ENCODE measurements around the gene C15orf39. TPM values are rescaled to one million over a fixed set of nuclear protein-coding genes. Genes with fewer than 3 reads are reported as not detected.

The C15orf39 gene
- total and polyA plus RNA-seq, 2 of the 13 experiments (the other 11 are each of a cell fraction or from before 2014, with no cell fraction given), result 6.2 to 13.5 TPM

GRCh38 chr15:75203908-75204263 lies 2.2 kb downstream of the C15orf39 start (continued):
- 0 out of 2 replicates have a peak, but pooled peaks have one; percentile 37 for TF ChIP-seq SRY (CRISPR knock-in tag; IDR thresholded peaks at IDR 0.05)

DNA sequence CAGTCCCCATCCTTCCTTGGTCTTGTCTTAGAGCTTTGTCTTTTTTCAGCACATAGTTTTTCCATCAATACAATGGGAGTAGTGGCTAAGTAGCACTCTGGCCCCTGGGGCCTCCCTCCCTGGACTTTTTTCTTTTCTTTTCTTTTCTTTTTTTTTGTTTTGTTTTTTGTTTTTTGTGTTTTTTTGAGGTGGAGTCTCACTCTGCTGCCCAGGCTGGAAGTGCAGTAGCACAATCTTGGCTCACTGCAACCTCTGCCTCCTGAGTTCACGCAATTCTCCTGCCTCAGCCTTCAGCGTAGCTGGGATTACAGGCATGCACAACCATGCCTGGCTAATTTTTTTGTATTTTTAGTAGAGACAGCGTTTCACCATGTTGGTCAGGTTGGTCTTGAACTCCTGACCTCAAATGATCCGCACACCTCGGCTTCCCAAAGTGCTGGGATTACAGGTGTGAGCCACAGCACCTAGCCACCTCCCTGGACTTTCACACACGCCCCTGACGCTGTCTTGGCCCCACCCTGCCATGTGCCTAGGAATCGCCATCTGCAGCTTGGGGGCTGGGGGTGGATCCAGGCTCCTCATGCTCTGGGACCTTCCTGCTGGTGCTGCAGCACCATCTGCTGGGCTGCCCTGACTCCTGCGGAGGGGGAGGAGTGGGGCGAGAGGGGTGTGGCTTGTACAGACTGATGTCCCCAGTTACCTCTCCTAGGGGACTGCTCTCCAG lies 2.8 kb downstream of the C15orf39 start:
- DNase-seq (ENCODE audit: low spot score) (peak; percentile 82), FAIRE-seq (peak; percentile 85), ATAC-seq (peak; percentile 69)
- Histone ChIP-seq H3K4me1 (ENCODE audit: insufficient read depth, low read length) (peaks cover 61% of the 10 kb centered on the region), H3K79me2 (ENCODE audit: insufficient read depth, low read length) (peaks cover 84% of the 10 kb centered on the region), H3K27ac (ENCODE audit: extremely low read length, insufficient read depth, low read length) (no peak overlapping the region), H3K36me3 (replicated peaks in 1 of 2; ENCODE audit: control insufficient read depth in 1 of 2, insufficient read depth in 2 of 2, low read length in 2 of 2) (peaks cover 28 to 43% of the 10 kb centered on the region in 2 experiments; a peak in 4 of 5 replicates), H3K9me3 (ENCODE audit: low read length) (no peaks in the 10 kb centered on the region), H3K4me3 (replicated peaks in 1 of 3; ENCODE audit: insufficient read depth in 1 of 3, low read depth in 2 of 3, low read length in 3 of 3) (peak overlapping the region; percentile 88 to 98 (median 91)), H3K4me2 (ENCODE audit: low read depth, low read length) (peak overlapping the region; percentile 95), H4K20me1 (ENCODE audit: insufficient read depth, low read length) (peaks cover 67% of the 10 kb centered on the region), H3K27me3 (ENCODE audit: control insufficient read depth in 1 of 2, insufficient read depth in 2 of 2, low read length in 2 of 2) (no peaks in the 10 kb centered on the region; a peak in 1 of 5 replicates), H3K9ac (ENCODE audit: insufficient read depth, low read depth, low read length) (peak overlapping the region; percentile 93), H2AFZ (ENCODE audit: low read length) (no peak overlapping the region)
- BruUV-seq (replicated peaks), result no TSS peak
- 25% methylated on average over 6 of the region's 10 CpGs for WGBS (ENCODE audit: low lambda C conversion rate)
- in situ Hi-C loops (cut with HindIII; ENCODE audit: extremely low pct_ligation_motif_present, low pct_unique_long_range_greater_than_20kb) (loop anchor here (5.0 kb wide), 1 partner anchor 52 kb away; no protein-coding TSS in a partner anchor), intact Hi-C loops (cut with micrococcal nuclease; ENCODE audit: unreplicated experiment) (loop anchor here (1.0 kb wide), 3 partner anchors 59 to 175 kb away; no protein-coding TSS in a partner anchor)
- CTCF ChIA-PET (ENCODE audit: low intra/inter-chr PET ratio, low total read pairs), result interaction anchor here (0.5 to 5.1 kb wide), 5 partner anchors 59 to 175 kb away, joined by 3 to 54 read pairs (median 7); no protein-coding TSS in a partner anchor
- POLR2A ChIA-PET, result interaction anchor here (0.7 to 2.7 kb wide), 11 partner anchors 10 to 606 kb away, joined by 3 to 60 read pairs (median 4); partner anchors contain the start of gene PPCDC
- TF ChIP-seq MXI1 (IDR thresholded peaks at IDR 0.05; ENCODE audit: borderline replicate concordance, low read depth, low read length) (peak; percentile 87; the same call in 1 of the 3 replicates), ZFYVE20 (CRISPR knock-in tag; IDR thresholded peaks at IDR 0.05; ENCODE audit: borderline replicate concordance, low read depth) (no peak), SALL1 (CRISPR knock-in tag; IDR thresholded peaks at IDR 0.05) (peak; percentile 75), NCOA2 (CRISPR knock-in tag; IDR thresholded peaks at IDR 0.05) (0 out of 2 replicates have a peak, but pooled peaks have one; percentile 38), SUZ12 (IDR thresholded peaks at IDR 0.05; ENCODE audit: low read depth, low read length) (no peak), ZNF205 (CRISPR knock-in tag; IDR thresholded peaks at IDR 0.05) (0 out of 2 replicates have a peak, but pooled peaks have one; percentile 29), HOXD1 (CRISPR knock-in tag; IDR thresholded peaks at IDR 0.05) (0 out of 2 replicates have a peak, but pooled peaks have one; percentile 58), ZNF605 (CRISPR knock-in tag; IDR thresholded peaks at IDR 0.05) (peak; percentile 49; the same call in 1 of the 2 replicates), ZNF121 (CRISPR knock-in tag; IDR thresholded peaks at IDR 0.05) (peak; percentile 31; the same call in 1 of the 2 replicates), PRDM15 (CRISPR knock-in tag; IDR thresholded peaks at IDR 0.05) (no peak), ZBTB38 (CRISPR knock-in tag; IDR thresholded peaks at IDR 0.05) (peak; percentile 51; the same call in 1 of the 2 replicates), FOXK2 (IDR thresholded peaks at IDR 0.05) (no peak), ZNF839 (CRISPR knock-in tag; IDR thresholded peaks at IDR 0.05; ENCODE audit: borderline replicate concordance) (0 out of 2 replicates have a peak, but pooled peaks have one; percentile 50), TFDP2 (CRISPR knock-in tag; IDR thresholded peaks at IDR 0.05) (peak; percentile 38; the same call in 1 of the 2 replicates), PHF5A (CRISPR knock-in tag; IDR thresholded peaks at IDR 0.05; ENCODE audit: low read depth, unreplicated experiment) (peak; percentile 79)
- TF ChIP-seq, protein P1, sequence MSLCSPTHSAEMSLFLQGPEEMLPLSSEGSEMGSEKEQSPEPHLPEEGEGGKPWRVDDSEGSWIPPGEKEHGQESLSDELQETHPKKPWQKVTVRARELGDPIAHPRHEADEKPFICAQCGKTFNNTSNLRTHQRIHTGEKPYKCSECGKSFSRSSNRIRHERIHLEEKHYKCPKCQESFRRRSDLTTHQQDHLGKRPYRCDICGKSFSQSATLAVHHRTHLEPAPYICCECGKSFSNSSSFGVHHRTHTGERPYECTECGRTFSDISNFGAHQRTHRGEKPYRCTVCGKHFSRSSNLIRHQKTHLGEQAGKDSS (CRISPR knock-in tag; IDR thresholded peaks at IDR 0.05; ENCODE audit: borderline replicate concordance, low read depth), result peak; percentile 87; the same call in 1 of the 2 replicates

Measured in HepG2 (cell line).